NCI-H2196 (cell line): ENCODE results near the gene AKAP13.

Experiments used
- DNase-seq: peaks from one replicate; lab custom pipeline; 2025; ENCODE audit not compliant: unreplicated experiment; lab: John Stamatoyannopoulos, UW

Gene AKAP13

GRCh38 chr15:85691350-85692240 lies 311.2 kb downstream of the AKAP13 start:
- no peak for DNase-seq

GRCh38 chr15:85692321-85692720 lies 311.9 kb downstream of the AKAP13 start:
- no peak for DNase-seq

GRCh38 chr15:85692873-85693272 lies 312.5 kb downstream of the AKAP13 start:
- no peak for DNase-seq

- DNase-seq = no peak
Measured at GRCh38 chr15:85693277-85693676, 312.9 kb downstream of the AKAP13 start.

GRCh38 chr15:85694091-85694490 lies 313.7 kb downstream of the AKAP13 start:
- no peak for DNase-seq

- no peak for DNase-seq
Measured at GRCh38 chr15:85700767-85701166, 320.4 kb downstream of the AKAP13 start.

GRCh38 chr15:85702321-85703101 lies 322.1 kb downstream of the AKAP13 start:
- no peak for DNase-seq

- no peak for DNase-seq
Measured at GRCh38 chr15:85704066-85704465, 323.7 kb downstream of the AKAP13 start.

GRCh38 chr15:85704720-85705429 lies 324.5 kb downstream of the AKAP13 start:
- no peak for DNase-seq

GRCh38 chr15:85706779-85707518 lies 326.5 kb downstream of the AKAP13 start:
- DNase-seq = no peak

- DNase-seq = peak; percentile 8
Measured at GRCh38 chr15:85707519-85708338, 327.3 kb downstream of the AKAP13 start.

- DNase-seq = no peak
Measured at GRCh38 chr15:85708402-85708941, 328.1 kb downstream of the AKAP13 start.

GRCh38 chr15:85709250-85709649 lies 328.8 kb downstream of the AKAP13 start:
- no peak for DNase-seq

GRCh38 chr15:85710340-85710842 lies 330.0 kb downstream of the AKAP13 start:
- DNase-seq = no peak

- DNase-seq = no peak
Measured at GRCh38 chr15:85711580-85712192, 331.3 kb downstream of the AKAP13 start.

GRCh38 chr15:85716261-85716660 lies 335.9 kb downstream of the AKAP13 start:
- DNase-seq = no peak

- no peak for DNase-seq
Measured at GRCh38 chr15:85717212-85717611, 336.8 kb downstream of the AKAP13 start.

GRCh38 chr15:85718271-85718971 lies 338.0 kb downstream of the AKAP13 start:
- no peak for DNase-seq
